PC-9 (cell line): ENCODE results near the gene EPHA3. TPM values are rescaled to one million over a fixed set of nuclear protein-coding genes. Genes with fewer than 3 reads are reported as not detected.

ENCODE experiments used
- BruUV-seq: library from RNA; stranded (reverse); fragments of 400-500 nt; replicated peaks from 2 replicates; lab custom pipeline; 2021; lab: Mats Ljungman, UMichigan
- CTCF ChIA-PET: fragments of 300-600 bp; sonication (Branson Sonifier 250); formaldehyde crosslinking; loops from one replicate; lab custom pipeline; 2022; ENCODE audit warnings: antibody characterized with exemption; lab: Charles Lee
- POLR2A ChIA-PET: fragments of 300-600 bp; sonication (Branson Sonifier 250); formaldehyde crosslinking; loops from one replicate; lab custom pipeline; 2022; ENCODE audit warnings: antibody characterized with exemption; ENCODE audit not compliant: unreplicated experiment; lab: Charles Lee
- DNase-seq, 2 experiments: peaks; one replicate each; pipeline versions ENCODE4 v3.0.0 to v3.0.0-alpha.2; 2015 to 2022; ENCODE audit warnings: mixed read lengths in 1 of 2
- H2AFZ ChIP-seq: fragments of 200-600 bp; sonication (generic); 2 replicates; pipeline ENCODE4 v1.8.1; 2017; ENCODE audit warnings: antibody characterized with exemption
- H3F3A ChIP-seq: fragments of 200-600 bp; sonication (generic); 2 replicates; pipeline ENCODE4 v1.8.1; 2017; ENCODE audit warnings: antibody characterized with exemption, mild to moderate bottlenecking, low read depth; ENCODE audit not compliant: insufficient read depth
- H3K27ac ChIP-seq: fragments of 200-600 bp; sonication (generic); 2 replicates; pipeline ENCODE4 v1.6.1; 2016; ENCODE audit warnings: mixed run types
- H3K27me3 ChIP-seq: fragments of 200-600 bp; sonication (generic); 2 replicates; pipeline ENCODE4 v1.6.1; 2016; ENCODE audit warnings: low read depth, mixed run types; ENCODE audit not compliant: insufficient read depth
- H3K36me3 ChIP-seq: fragments of 200-600 bp; sonication (generic); 2 replicates; pipeline ENCODE4 v1.6.1; 2016; ENCODE audit warnings: low read depth, mixed run types
- H3K4me1 ChIP-seq: fragments of 200-600 bp; sonication (generic); replicated peaks from 2 replicates; pipeline ENCODE4 v1.6.1; 2016; ENCODE audit warnings: mixed run types; ENCODE audit not compliant: insufficient read depth
- H3K4me2 ChIP-seq: fragments of 200-600 bp; sonication (generic); 2 replicates; pipeline ENCODE4 v1.6.1; 2017; ENCODE audit warnings: mixed run types
- H3K4me3 ChIP-seq: fragments of 200-600 bp; sonication (generic); 2 replicates; pipeline ENCODE4 v1.6.1; 2016; ENCODE audit warnings: mixed run types
- H3K79me2 ChIP-seq: fragments of 200-600 bp; sonication (generic); 2 replicates; pipeline ENCODE4 v1.6.1; 2017; ENCODE audit warnings: low read depth, mixed run types
- H3K9me2 ChIP-seq: fragments of 200-600 bp; sonication (generic); 2 replicates; pipeline ENCODE4 v1.8.1; 2017; ENCODE audit warnings: mild to moderate bottlenecking; ENCODE audit not compliant: insufficient read depth
- H3K9me3 ChIP-seq: fragments of 200-600 bp; sonication (generic); 2 replicates; pipeline ENCODE4 v1.8.1; 2016; ENCODE audit warnings: low read depth; ENCODE audit not compliant: insufficient read depth
- H4K20me1 ChIP-seq: fragments of 200-600 bp; sonication (generic); 2 replicates; pipeline ENCODE4 v1.8.1; 2017; ENCODE audit not compliant: insufficient read depth
- EZH2 ChIP-seq: fragments of 200-600 bp; sonication (generic); IDR thresholded peaks from 2 replicates; pipeline ENCODE4 v1.8.0; 2017; ENCODE audit warnings: antibody characterized with exemption, low read depth
- intact Hi-C: fragments of 100-400 bp; cut with micrococcal nuclease; formaldehyde crosslinking; loops from one replicate; pipeline ENCODE4 v1.10.0; 2022; ENCODE audit not compliant: unreplicated experiment
- total RNA-seq: library from RNA; stranded (reverse); gene quantifications from 2 replicates; pipeline ENCODE4 v1.2.3, GENCODE V29; 2021
- TF ChIP-seq, protein P1 (sequence below): fragments of 200-600 bp; sonication (generic); conservative IDR thresholded peaks from 2 replicates; pipeline ENCODE4 v1.6.1; 2017; ENCODE audit warnings: mixed run types, antibody characterized with exemption, mild to moderate bottlenecking, moderate library complexity

The EPHA3 gene
- total RNA-seq, 1 experiment from 2014 or later, result not detected

DNA sequence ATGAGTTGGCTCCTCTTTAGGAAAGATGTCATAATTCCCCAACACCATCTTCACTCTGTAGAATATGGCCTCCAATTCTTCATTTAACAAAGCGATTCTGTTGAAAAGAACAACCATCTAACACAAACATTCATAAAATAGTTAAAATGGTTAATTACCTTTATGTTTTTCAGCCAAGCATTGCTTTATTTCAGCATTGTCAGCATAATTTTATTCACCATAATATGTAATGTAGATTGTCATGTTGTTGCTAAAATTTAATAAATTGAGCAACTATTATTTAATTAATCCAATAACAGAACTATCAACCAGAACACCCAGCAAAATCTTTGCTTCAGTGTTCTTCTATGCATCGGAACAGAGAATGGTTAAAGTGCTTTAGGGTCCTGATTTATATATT, 46.2 kb upstream of the EPHA3 start:
- DNase-seq, result no peak
- no peaks in the 10 kb centered on the region for H3K79me2 ChIP-seq
- no peaks in the 10 kb centered on the region for H3K36me3 ChIP-seq
- H3K4me1 ChIP-seq, result no peaks in the 10 kb centered on the region
- no peak overlapping the region for H3K4me3 ChIP-seq
- H3K9me2 ChIP-seq, result no peaks in the 10 kb centered on the region
- intact Hi-C loops, result no loop called here
- no peak overlapping the region for H2AFZ ChIP-seq
- ChIA-PET CTCF (no interaction called here), POLR2A (no interaction called here)
- H3F3A ChIP-seq, result no peaks in the 10 kb centered on the region
- no peak overlapping the region for H3K27ac ChIP-seq
- H4K20me1 ChIP-seq, result no peaks in the 10 kb centered on the region
- no peak for TF ChIP-seq EZH2
- TF ChIP-seq, protein P1, sequence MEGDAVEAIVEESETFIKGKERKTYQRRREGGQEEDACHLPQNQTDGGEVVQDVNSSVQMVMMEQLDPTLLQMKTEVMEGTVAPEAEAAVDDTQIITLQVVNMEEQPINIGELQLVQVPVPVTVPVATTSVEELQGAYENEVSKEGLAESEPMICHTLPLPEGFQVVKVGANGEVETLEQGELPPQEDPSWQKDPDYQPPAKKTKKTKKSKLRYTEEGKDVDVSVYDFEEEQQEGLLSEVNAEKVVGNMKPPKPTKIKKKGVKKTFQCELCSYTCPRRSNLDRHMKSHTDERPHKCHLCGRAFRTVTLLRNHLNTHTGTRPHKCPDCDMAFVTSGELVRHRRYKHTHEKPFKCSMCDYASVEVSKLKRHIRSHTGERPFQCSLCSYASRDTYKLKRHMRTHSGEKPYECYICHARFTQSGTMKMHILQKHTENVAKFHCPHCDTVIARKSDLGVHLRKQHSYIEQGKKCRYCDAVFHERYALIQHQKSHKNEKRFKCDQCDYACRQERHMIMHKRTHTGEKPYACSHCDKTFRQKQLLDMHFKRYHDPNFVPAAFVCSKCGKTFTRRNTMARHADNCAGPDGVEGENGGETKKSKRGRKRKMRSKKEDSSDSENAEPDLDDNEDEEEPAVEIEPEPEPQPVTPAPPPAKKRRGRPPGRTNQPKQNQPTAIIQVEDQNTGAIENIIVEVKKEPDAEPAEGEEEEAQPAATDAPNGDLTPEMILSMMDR, result no peak
- 0 out of 2 replicates have a peak, but pooled peaks cover 9% of the 10 kb centered on the region for H3K9me3 ChIP-seq
- no peaks in the 10 kb centered on the region for H3K27me3 ChIP-seq
- no peak overlapping the region for H3K4me2 ChIP-seq
- no TSS peak for BruUV-seq

DNA sequence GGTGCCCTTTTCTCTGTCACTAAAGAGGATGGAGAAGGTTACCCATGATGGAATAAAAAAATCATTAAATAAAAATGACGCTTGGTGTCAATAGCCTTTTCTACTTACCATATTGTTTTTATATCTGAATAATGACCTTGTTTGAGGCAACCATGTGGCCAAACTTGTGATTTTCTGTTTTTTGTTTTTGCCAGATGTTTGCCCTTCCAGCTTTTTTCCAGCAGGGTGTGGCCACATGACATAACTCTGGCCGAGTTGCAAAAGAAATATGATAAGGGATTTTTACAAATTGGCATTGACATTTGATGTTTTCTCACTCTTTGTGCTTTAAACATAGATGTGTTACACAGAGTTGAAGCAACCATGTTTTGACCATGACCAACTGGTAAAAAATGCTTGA, 39.7 kb upstream of the EPHA3 start:
- no peaks in the 10 kb centered on the region for H4K20me1 ChIP-seq
- H3K79me2 ChIP-seq, result no peaks in the 10 kb centered on the region
- no peak overlapping the region for H3K27ac ChIP-seq
- H3K4me3 ChIP-seq, result no peak overlapping the region
- no peak overlapping the region for H3K4me2 ChIP-seq
- TF ChIP-seq, protein P1, result no peak
- BruUV-seq, result no TSS peak
- no peaks in the 10 kb centered on the region for H3K9me3 ChIP-seq
- H3K9me2 ChIP-seq, result no peaks in the 10 kb centered on the region
- ChIA-PET POLR2A (no interaction called here), CTCF (no interaction called here)
- no peak overlapping the region for H2AFZ ChIP-seq
- no peaks in the 10 kb centered on the region for H3K36me3 ChIP-seq
- intact Hi-C loops, result no loop called here
- no peaks in the 10 kb centered on the region for H3K27me3 ChIP-seq
- no peak for DNase-seq
- no peaks in the 10 kb centered on the region for H3F3A ChIP-seq
- no peaks in the 10 kb centered on the region for H3K4me1 ChIP-seq

DNA sequence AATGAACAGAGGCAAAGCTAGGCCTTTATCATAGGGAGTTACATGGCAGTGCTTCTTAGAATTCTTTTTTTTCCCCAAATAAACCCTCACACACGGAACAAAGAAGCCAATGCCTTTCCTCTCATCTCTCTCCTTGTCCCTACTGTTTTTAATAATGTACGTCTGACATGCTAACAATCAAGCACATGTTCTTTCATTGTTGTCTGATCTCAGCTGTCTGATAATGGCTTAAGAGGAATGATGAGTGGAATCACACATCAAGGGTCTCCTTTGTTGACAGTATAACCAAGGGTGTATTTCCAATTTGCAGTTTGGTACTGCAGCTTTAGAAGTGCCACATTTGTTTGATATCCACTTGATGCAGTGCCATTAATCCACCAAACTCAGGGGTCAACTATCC, 34.8 kb upstream of the EPHA3 start:
- H3K9me3 ChIP-seq, result no peaks in the 10 kb centered on the region
- H2AFZ ChIP-seq, result no peak overlapping the region
- ChIA-PET CTCF (no interaction called here), POLR2A (no interaction called here)
- H3K4me2 ChIP-seq, result no peak overlapping the region
- no TSS peak for BruUV-seq
- no peaks in the 10 kb centered on the region for H3K79me2 ChIP-seq
- no peaks in the 10 kb centered on the region for H3K36me3 ChIP-seq
- H4K20me1 ChIP-seq, result no peaks in the 10 kb centered on the region
- H3K4me1 ChIP-seq, result no peaks in the 10 kb centered on the region
- no peak for DNase-seq
- no peaks in the 10 kb centered on the region for H3K27me3 ChIP-seq
- no peak overlapping the region for H3K4me3 ChIP-seq
- H3K27ac ChIP-seq, result no peak overlapping the region
- intact Hi-C loops, result no loop called here
- H3F3A ChIP-seq, result no peaks in the 10 kb centered on the region
- TF ChIP-seq, protein P1, result no peak
- TF ChIP-seq EZH2, result no peak
- no peaks in the 10 kb centered on the region for H3K9me2 ChIP-seq
